Stimulated activated CD4-positive, alpha-beta T cell treated with anti-CD3 and anti-CD28 coated beads, Interleukin-2, amount 100 ng/mL, for 4 hours (primary cell): ENCODE measurements around the gene KIF1A.

Experiments
- DNase-seq: peaks from one replicate; pipeline ENCODE4 v3.0.0-alpha.2; 2020; ENCODE audit warnings: low read depth

Gene KIF1A

GRCh38 chr2:240803191-240803590 is 16.8 kb downstream of the KIF1A start:
- DNase-seq: no peak

GRCh38 chr2:240799033-240799820 is 20.8 kb downstream of the KIF1A start:
- no peak for DNase-seq

- DNase-seq: no peak
Measured at GRCh38 chr2:240798327-240798905, 21.6 kb downstream of the KIF1A start.

- no peak for DNase-seq
Measured at GRCh38 chr2:240797914-240798313, 22.1 kb downstream of the KIF1A start.

- no peak for DNase-seq
Measured at GRCh38 chr2:240797500-240797895, 22.5 kb downstream of the KIF1A start.

GRCh38 chr2:240796543-240797499 is 23.2 kb downstream of the KIF1A start:
- no peak for DNase-seq

GRCh38 chr2:240795916-240796510 is 24.0 kb downstream of the KIF1A start:
- DNase-seq: no peak

- no peak for DNase-seq
Measured at GRCh38 chr2:240795454-240795853, 24.6 kb downstream of the KIF1A start.

- DNase-seq: no peak
Measured at GRCh38 chr2:240794178-240794721, 25.8 kb downstream of the KIF1A start.

GRCh38 chr2:240793313-240794177 is 26.5 kb downstream of the KIF1A start:
- no peak for DNase-seq

- no peak for DNase-seq
Measured at GRCh38 chr2:240792629-240793312, 27.2 kb downstream of the KIF1A start.

- no peak for DNase-seq
Measured at GRCh38 chr2:240791821-240792628, 28.0 kb downstream of the KIF1A start.

- no peak for DNase-seq
Measured at GRCh38 chr2:240791221-240791800, 28.7 kb downstream of the KIF1A start.

GRCh38 chr2:240790370-240791220 is 29.4 kb downstream of the KIF1A start:
- no peak for DNase-seq

- no peak for DNase-seq
Measured at GRCh38 chr2:240789501-240790369, 30.3 kb downstream of the KIF1A start.

GRCh38 chr2:240789051-240789453 is 31.0 kb downstream of the KIF1A start:
- no peak for DNase-seq

GRCh38 chr2:240788482-240788881 is 31.5 kb downstream of the KIF1A start:
- no peak for DNase-seq
